Measurements from ENCODE around the gene SCFD2.
"Not testable (repeated sequence)": the region's sequence is repeated elsewhere in the genome, so short reads cannot be mapped to it uniquely, and the experiment has no call there.

The SCFD2 gene

DNA sequence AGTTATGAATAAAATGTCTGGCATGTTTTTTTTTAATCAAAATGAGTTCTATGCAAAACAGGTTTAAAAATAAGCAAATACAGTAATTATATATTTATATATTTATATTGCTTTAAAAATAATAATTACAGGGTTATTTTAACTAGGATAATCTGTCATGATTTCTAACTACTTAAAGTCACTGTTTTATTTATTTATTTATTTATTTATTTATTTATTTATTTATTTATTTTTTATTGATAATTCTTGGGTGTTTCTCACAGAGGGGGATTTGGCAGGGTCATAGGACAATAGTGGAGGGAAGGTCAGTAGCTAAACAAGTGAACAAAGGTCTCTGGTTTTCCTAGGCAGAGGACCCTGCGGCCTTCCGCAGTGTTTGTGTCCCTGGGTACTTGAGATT lies 129.2 kb downstream of the SCFD2 start:
- not testable (repeated sequence) for DNase-seq

- DNase-seq: no peak
Measured at GRCh38 chr4:53235547-53235946, 130.3 kb downstream of the SCFD2 start.

DNA sequence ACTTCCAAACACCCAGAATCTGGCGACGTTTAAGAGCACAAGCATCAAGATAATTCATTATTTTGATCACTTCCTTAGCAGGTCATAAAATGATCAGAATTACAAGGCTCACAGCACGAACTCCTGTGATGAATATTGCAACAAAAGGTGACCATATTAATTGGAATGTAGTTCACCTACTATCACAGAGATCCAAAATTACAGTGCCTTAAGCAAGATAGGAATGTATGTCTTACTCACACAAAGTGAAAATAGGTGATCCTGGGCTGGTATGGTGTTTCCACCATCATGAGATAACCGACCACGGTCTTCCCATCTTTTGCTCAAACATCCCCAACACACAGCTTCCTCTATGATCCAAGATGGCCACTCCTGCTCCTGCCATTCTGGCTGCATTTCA lies 131.2 kb downstream of the SCFD2 start:
- no peak for DNase-seq

- DNase-seq: no peak
Measured at GRCh38 chr4:53234111-53234510, 131.8 kb downstream of the SCFD2 start.

DNA sequence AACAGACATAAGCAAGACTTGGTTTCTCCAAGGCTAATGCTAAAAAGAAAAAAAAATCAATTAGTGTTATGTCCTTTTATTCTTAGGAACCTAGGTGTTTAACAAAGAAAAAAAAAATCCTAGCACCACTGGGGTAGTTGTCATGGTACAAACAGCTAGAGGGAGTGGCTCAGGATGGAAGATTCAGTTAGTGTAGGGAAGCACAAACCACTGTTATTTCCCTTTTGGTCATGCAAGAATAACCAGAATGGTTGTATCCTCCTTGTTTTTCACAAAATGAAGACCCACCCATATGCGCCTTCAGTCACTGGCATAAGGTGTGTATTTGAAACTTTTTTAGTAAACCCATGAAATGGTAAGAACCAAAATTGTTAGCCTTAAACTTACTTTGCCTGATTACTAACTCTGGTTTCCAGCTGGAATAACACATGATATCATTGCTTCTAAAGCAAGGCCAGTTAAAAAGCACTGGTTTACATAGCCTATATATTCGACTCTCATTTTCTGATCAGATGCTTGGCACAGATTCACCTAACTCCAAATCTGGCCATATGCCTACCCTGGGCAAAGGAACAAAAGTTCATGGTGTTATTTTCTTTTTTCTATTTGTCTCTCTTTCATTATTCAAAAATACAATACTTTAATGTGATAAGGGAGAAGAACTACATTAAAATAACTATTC lies 132.6 kb downstream of the SCFD2 start:
- no peak for DNase-seq

- DNase-seq: no peak
Measured at GRCh38 chr4:53232371-53232770, 133.5 kb downstream of the SCFD2 start.

- DNase-seq: no peak
Measured at GRCh38 chr4:53228036-53228435, 137.8 kb downstream of the SCFD2 start.

DNA sequence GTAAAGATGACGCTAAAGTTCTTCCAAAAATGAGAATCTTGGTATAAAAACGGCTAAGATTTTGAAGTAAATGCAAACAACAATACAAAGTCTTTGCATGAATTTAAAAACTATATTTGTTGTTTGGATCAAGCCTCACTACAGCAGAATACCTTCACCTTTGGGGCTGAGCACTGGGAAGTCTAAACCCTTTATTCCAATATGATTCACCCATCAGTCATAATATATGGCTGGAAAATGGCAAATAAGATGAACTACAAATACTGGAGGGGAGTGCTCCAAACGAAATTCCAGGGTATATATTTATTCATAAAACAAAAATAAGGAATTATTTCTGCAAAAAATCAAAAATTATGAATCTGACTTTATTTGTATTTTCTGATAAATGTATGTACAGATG lies 138.4 kb downstream of the SCFD2 start:
- no peak for DNase-seq

DNA sequence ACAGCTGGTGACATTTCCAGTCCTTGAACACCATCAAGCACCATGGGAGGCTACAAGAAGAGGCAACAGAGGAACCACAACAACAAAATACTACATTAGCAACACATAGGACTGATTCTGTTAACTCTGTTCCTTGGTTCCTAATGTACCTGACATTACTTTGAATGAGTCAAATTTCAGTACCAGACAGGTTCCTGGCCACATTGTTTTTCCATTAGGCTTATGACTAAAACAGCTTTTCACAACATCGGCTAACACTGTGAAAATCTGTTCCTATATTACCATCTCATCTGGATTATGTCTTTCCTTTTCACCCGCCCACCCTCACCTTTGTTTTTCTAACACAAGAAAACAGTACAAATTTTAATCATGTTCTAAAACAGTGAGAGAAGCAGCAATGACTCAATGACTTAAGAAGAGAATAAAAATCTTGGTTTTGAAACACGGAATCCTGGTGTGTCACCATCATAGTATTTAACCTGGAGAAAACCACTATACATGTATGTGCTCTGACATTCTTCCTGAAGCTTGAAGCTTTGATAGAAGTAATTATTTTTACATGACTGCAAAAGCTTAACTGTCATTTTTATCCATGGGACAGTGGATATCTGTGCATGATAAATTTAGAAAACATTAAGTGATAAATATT lies 143.9 kb downstream of the SCFD2 start:
- no peak for DNase-seq

GRCh38 chr4:53219148-53219547 lies 146.7 kb downstream of the SCFD2 start:
- DNase-seq: not testable (repeated sequence)

DNA sequence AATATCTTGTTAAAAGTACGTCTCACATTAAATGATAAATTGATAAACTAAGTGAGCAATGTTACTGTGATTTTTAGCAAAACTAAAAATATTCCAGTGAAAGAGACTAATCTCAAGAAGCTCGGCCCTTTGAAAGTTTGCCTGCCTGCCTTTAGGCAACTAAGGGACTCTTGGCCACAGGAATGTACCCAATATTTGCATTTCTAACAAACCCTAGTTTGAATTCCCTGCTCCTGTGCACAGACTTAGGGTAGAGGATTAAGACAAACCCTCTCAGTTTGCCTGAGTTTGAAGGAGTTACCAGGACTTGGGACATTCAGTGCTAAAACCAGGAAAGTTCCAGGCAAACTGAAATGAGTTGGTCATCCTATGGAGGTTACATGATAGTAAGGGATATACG lies 157.1 kb downstream of the SCFD2 start:
- no peak for DNase-seq

DNA sequence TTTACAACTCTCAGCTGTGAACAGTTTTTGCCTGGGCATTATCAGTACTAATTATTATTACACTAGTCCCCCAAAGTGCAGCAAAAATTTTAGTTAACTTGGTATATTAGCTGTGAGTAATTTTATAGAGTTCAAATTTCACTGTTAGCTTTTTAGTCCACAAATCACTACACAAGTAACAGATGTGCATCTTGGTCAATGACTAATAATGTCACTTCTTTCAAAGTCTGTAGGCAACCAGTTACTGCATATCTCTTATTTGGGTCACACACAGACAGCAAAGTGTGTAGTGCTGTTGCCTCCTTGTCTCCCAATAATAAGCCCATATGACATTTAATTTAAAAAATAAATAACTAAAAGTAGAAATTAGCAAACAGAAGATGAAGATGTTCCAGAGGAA lies 159.9 kb downstream of the SCFD2 start:
- no peak for DNase-seq

GRCh38 chr4:53199356-53199755 lies 166.5 kb downstream of the SCFD2 start:
- DNase-seq: no peak

DNA sequence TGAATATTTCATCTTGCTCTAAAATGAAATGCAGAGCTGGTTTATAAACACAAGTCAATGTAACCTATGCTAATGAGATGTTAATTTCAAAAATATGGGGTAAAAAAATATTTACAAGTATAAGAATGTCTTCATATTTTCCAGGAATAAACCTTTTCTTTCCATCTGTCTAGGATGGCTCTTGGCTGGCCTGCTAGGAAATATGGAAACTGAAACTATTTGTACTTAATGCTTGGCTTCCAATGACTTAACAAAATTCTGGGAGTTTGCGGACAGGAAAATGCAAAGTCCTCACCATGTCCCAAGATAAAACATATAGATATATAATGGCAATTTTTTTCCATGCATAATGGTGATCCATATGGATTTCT lies 168.1 kb downstream of the SCFD2 start:
- DNase-seq: no peak

DNA sequence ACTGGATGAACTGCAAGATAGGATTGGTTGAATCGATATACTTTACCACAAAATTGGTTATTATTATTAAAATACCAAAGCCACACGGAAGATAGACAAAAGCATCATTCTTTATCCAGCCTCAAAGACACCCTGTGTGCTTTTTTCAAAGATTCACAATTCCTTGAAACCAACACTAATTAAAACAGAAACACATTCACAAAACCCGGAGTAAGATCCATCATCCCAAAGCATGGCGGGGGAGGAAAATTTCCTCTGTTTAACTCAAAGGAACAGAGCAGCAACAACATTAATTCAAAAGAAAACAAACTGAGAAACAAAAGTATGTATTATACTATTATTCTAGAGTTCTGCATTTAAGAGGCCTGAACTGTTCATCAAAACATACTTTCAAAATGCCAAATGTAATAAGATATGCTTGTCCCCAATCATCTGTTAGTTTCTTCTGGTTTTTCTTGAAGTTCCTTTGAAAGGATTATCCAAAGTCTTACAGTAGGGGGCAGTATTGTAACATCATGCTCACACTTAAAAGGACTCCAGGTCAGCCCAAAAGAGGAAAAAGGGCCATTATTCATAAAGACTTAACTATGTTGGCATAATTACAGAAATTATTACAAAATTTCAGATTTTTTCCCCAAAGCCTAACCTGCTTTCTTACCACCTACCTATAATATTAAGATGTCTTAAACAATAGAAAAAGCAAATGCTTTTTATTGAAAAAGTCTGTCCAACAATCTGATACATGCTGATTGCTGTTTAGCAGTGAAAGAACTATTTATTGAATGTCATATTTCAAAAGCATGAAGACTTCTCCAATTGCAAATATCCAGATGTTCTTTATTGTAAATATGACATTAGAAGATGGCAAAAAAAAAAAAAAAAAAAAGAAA lies 168.7 kb downstream of the SCFD2 start:
- peak; percentile 55 for DNase-seq

GRCh38 chr4:53195815-53196661 lies 169.8 kb downstream of the SCFD2 start:
- DNase-seq: no peak

DNA sequence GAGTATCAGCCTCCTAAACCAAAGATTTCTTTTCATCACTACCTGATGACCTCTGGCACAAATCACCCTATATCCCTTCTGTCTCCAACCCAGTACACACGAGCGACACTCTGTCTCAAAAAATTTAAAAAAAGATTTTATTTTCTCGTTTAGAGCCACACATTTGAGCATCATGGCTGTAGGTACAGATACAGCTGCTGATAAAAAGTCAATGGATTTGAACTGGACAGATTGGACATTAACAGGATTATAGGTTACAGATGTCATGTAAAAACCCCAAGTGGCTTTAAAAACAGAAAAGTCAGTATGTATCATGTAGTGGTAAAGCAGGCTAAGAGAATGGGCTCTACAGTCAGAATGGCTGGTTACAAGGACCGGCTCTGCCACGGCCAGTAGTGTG lies 171.1 kb downstream of the SCFD2 start:
- DNase-seq: no peak

GRCh38 chr4:53193111-53193510 lies 172.8 kb downstream of the SCFD2 start:
- no peak for DNase-seq

DNA sequence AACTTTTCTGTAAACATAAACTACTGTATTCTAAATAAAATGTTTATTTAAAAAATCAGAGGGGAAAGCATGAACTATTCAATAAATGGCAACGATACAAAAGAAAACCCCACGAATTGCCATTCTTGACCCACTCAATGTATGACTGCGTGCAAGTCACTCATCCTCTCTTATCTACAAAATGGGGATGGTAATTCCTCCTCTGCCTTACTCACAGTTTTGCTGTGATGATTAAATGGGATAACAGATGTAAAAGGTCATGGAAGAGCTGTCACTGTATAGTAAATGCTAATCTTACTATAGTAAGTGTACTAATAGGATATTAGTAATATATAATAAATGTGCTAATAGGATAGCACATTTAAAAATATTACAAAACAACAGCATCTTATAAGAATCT lies 173.4 kb downstream of the SCFD2 start:
- no peak for DNase-seq

GRCh38 chr4:53191997-53192396 lies 173.9 kb downstream of the SCFD2 start:
- no peak for DNase-seq

GRCh38 chr4:53189011-53189410 lies 176.8 kb downstream of the SCFD2 start:
- no peak for DNase-seq

- DNase-seq: no peak
Measured at GRCh38 chr4:53186714-53187358, 179.0 kb downstream of the SCFD2 start.
